ENCODE data around the gene EPHA4.
A peak's percentile ranks its signal among the peaks of the same experiment; 100 is the strongest.

EPHA4 gene

DNA sequence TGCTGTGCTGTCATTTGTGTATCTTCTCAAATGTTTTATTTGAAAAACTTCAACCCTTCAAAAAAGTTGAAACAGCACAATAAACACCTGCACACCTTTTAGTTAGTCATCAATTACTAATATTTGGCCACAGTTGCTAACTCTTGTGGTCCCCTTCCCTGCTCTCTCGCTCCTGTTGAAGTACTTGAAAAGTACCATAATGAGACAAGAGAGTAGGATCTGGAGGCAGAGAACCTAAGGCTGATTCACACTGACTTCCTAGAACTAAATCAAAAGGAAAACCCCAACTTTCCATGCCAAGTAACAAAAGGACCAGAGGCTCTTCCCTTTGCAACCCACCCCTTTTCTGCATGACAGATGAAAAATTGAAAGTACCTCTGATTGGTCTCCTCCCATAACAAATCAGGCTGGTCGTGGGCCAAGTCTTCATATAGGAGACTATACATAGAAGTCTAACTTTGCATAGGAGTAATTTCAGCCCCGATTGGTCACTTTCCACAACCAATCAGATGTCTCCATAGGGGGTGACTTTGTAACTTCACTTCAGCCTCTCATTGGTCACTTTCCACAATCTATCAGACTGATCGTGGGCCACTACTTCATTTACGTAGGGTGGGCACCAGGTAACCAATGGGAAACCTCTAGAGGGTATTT lies 179.7 kb downstream of the EPHA4 start:
- no peak for DNase-seq (ENCODE audit: low spot score)

DNA sequence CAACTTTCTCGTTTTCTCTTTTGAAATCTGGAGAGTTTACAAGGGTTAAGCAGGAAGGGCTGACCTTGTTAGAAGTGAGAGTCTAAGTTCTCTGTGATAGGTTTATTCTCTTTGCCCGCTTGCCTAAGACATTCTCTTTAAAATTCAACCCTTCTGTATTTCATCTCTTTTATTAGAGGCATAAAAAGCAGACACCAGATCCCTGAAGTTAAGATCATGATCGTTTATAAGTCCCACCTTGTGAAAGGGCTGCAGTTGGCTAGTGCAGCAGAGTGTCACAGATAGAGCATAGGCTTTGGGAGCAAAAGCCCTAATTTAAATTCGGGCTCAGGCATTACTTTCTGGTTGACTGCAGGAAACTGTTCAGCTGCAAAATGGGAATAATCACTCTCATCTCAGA lies 181.2 kb downstream of the EPHA4 start:
- DNase-seq (ENCODE audit: low spot score) = no peak

- DNase-seq (ENCODE audit: low spot score) = no peak
Measured at GRCh38 chr2:221389904-221390303, 182.2 kb downstream of the EPHA4 start.

GRCh38 chr2:221389421-221389820 lies 182.7 kb downstream of the EPHA4 start:
- DNase-seq (ENCODE audit: low spot score) = no peak

- peak; percentile 48 for DNase-seq (ENCODE audit: low spot score)
Measured at GRCh38 chr2:221388891-221389290, 183.2 kb downstream of the EPHA4 start.

GRCh38 chr2:221385716-221386115 lies 186.4 kb downstream of the EPHA4 start:
- no peak for DNase-seq (ENCODE audit: low spot score)

GRCh38 chr2:221381928-221382488 lies 190.1 kb downstream of the EPHA4 start:
- no peak for DNase-seq (ENCODE audit: low spot score)

DNA sequence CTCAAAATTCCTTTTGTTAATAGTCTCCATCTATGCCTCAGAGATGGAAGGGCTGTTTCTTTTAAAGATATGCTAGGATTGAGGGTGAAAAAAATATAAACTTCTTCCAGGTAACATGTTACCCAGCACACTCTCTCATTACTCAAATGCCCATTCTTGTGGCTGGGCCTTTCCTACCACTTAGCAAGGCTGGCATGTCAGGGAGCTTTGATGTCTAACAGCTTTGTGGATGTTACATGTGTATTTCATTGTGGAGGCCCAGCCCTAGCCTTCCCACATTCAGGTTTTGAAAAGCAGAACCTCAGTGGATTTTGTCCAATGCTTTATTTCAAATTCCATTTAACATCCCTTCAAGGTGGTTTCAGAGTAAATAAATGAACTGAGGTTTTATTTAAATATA lies 191.4 kb downstream of the EPHA4 start:
- no peak for DNase-seq (ENCODE audit: low spot score)

DNA sequence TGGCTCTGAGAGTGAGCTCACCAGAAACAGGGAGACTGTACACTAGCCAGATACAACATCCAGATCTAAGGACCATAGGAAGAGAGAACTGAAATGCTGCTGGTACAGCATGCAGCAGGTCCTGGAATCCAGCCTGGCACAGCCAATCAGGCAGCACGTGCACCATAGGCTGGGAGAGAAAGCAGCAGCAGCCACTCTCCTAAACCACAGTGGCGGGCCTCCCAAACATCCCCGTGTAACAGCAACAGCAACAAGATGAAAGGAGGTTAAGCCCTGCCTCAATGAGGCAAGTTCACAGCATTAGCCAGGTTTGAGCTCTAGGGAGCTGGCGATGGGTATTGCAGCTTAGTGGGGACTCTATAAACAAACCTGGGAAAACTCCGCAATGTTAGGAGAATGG lies 192.0 kb downstream of the EPHA4 start:
- DNase-seq (ENCODE audit: low spot score) = no peak

DNA sequence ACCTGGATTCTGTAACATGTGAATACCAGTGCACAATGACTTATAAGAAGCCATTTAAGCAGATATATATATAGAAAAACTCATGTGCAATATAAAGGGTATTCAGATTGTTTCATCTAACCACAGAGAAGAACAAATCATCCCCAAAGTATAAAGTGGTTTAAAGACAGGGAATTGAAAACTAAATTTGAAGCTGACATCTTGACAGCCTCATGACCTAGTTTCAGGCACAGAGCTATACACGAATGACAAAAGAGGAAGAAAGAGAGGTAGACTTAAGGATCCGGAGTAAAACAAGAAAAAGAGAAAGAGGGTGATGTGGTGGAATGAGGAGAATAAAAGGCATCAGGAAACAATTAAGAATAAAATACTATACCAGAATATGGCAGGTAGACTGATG lies 194.5 kb downstream of the EPHA4 start:
- no peak for DNase-seq (ENCODE audit: low spot score)

GRCh38 chr2:221377066-221377465 lies 195.0 kb downstream of the EPHA4 start:
- DNase-seq (ENCODE audit: low spot score) = no peak

GRCh38 chr2:221374234-221374633 lies 197.9 kb downstream of the EPHA4 start:
- no peak for DNase-seq (ENCODE audit: low spot score)

DNA sequence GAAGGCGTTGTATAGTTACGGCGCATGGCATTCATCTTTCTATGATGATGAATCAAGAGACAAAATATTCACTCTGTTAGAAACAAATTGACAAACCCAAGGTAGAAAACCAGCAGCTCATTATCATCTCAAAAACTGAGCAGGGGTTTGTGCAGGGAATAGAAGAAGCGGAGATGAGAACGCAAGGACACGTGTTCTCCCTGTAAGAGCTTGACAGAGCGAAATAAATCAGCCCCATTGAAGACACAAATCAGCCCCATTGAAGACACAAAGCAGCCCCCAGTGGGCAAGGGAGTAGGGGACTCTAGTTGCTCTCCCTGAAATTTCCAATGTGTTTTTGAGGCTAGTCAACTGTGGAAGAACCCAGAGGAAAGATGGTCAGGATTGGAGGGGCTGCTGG lies 199.2 kb downstream of the EPHA4 start:
- no peak for DNase-seq (ENCODE audit: low spot score)

- DNase-seq (ENCODE audit: low spot score) = no peak
Measured at GRCh38 chr2:221372159-221372884, 199.8 kb downstream of the EPHA4 start.

- no peak for DNase-seq (ENCODE audit: low spot score)
Measured at GRCh38 chr2:221371347-221371746, 200.8 kb downstream of the EPHA4 start.

- DNase-seq (ENCODE audit: low spot score) = no peak
Measured at GRCh38 chr2:221370857-221371211, 201.3 kb downstream of the EPHA4 start.

DNA sequence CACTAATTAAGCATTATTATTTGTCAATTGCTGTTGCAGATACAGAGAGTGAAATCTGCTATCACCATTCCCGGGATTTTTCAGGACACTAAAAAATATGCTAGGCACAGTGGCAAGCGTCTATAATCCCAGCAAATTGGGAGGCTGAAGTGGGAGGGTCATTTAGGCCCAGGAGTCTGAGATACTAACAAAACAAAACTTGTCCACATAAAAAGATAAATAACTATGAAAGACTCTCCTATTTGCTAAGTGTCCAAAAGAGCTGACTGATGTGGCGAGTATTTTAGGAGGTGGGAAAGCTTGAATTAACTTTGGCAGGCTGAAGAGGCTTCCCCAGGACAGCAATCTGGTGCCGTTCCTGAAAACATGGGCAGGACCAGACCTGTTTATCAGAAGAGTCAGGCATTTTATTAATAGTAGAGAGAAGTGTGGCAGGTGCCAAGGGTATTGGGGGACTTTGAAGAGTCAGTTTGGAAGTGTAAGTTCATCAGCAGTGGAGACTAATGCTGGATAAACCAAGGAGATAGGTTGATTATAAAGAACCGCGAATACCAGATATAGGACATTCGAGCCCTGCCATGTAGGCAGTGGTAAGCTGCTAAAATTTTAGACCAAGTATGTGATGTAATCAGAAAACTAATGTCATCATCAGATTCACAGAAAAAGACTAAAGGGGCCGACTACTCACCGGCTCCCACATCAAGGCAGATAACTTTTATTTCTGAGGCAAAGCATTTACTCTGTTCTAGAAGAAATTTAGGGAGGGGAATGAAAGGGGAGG lies 201.8 kb downstream of the EPHA4 start:
- no peak for DNase-seq (ENCODE audit: low spot score)
